RWPE1 (cell line): ENCODE data around the gene DNAJB6.

Experiments
- CTCF ChIA-PET: fragments of 350-600 bp; sonication (Branson Sonifier 250); formaldehyde crosslinking; extraction: SDS; loops from one replicate; lab custom pipeline; 2021; lab: Yijun Ruan, JAX
- POLR2A ChIA-PET: fragments of 400-600 bp; formaldehyde crosslinking; extraction: SDS; loops from one replicate; lab custom pipeline; 2020; ENCODE audit warnings: antibody characterized with exemption; ENCODE audit not compliant: low non-redundant PET; lab: Yijun Ruan, JAX
- DNase-seq: peaks from one replicate; pipeline ENCODE4 v3.0.0; 2012; ENCODE audit warnings: low spot score
- H3K27ac ChIP-seq: fragments of 450-650 bp; 2 replicates; pipeline ENCODE4 v1.5.1; 2017
- TF ChIP-seq, protein P1 (sequence below): fragments of 450-650 bp; conservative IDR thresholded peaks from 2 replicates; pipeline ENCODE4 v1.5.1; 2017; ENCODE audit warnings: low read depth, mild to moderate bottlenecking

DNAJB6 gene

DNA sequence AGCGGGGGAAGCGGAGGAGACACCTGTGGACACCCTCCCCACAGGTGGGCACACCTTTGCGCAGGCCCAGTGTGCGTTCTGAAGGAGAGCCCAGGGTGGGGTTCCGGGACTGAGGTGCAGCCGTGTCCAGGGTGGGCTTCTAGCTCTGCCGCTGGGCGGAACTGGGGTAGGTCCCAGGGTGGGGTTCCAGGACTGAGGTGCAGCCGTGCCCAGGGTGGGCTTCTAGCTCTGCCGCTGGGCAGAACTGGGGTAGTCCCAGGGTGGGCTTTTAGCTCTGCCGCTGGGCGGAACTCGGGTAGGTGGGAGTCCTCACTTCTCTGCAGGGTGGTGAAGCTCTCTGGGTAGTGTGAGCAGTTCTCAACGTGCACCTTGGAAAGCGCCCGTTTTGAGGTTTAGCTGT is 78.7 kb downstream of the DNAJB6 start:
- no peak overlapping the region for H3K27ac ChIP-seq
- ChIA-PET CTCF (no interaction called here), POLR2A (no interaction called here)
- DNase-seq = no peak
- TF ChIP-seq, protein P1, sequence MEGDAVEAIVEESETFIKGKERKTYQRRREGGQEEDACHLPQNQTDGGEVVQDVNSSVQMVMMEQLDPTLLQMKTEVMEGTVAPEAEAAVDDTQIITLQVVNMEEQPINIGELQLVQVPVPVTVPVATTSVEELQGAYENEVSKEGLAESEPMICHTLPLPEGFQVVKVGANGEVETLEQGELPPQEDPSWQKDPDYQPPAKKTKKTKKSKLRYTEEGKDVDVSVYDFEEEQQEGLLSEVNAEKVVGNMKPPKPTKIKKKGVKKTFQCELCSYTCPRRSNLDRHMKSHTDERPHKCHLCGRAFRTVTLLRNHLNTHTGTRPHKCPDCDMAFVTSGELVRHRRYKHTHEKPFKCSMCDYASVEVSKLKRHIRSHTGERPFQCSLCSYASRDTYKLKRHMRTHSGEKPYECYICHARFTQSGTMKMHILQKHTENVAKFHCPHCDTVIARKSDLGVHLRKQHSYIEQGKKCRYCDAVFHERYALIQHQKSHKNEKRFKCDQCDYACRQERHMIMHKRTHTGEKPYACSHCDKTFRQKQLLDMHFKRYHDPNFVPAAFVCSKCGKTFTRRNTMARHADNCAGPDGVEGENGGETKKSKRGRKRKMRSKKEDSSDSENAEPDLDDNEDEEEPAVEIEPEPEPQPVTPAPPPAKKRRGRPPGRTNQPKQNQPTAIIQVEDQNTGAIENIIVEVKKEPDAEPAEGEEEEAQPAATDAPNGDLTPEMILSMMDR = no peak

DNA sequence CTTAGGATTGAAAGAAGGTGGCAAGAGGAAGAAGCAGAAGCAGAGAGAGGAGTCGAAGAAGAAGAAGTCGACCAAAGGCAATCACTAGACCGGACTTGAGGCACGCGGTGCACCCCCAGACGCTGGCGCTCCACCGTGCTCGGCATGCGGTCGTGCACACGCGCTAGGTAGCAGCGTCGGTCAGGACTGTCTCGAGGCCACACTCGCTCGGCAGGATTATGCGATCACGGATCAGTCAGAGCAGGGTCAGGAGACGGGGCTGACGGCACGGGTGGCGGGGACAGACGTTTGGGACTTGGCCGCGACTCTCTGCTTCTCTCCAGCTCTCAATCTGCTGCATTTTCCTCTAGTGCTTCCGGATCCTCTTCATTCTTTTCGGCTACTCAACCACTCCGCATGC is 79.2 kb downstream of the DNAJB6 start:
- TF ChIP-seq, protein P1 = no peak
- POLR2A ChIA-PET = no interaction called here
- CTCF ChIA-PET = no interaction called here
- no peak overlapping the region for H3K27ac ChIP-seq
- DNase-seq = no peak

DNA sequence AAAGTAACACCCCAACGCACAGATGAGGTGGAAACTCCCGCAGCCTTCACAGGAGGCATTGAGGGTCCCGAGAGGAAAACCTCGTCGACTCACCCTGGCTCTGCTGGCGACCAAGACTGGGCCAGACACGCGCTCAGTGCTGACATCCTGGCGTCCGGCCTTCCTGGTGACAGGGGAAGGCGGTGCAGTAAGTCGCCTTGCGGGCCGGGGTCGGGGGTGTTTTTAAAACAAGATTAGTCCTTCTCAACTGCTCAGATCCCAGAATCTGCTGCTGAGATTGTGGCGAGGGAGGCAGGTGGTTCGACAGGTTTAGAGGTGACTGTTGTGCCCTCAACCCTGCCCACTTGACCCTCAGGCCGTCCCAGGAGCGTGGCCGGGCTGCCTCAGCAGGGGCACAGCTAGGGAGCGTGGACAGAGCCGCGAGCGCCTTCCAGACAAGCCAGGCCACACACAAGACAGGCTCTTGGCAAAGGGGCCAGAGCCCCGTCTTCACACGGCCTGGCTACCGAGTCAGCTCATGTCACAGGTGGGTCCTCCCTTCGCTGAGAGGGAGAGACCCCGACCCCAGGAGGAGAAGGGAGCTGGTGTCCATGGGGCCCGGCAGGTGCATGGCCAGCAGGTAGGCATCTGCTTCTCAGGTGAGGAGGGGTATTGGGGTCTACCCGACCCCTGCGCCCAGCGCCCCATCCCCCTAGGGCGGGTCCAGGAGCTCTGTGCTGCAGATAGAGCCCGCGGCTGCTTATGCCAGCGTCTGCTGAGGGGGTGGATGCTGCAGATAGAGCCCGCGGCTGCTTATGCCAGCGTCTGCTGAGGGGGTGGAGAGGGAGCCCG is 81.6 kb downstream of the DNAJB6 start:
- H3K27ac ChIP-seq = no peak overlapping the region
- DNase-seq = no peak
- ChIA-PET POLR2A (no interaction called here), CTCF (interaction anchor here (0.6 kb wide), 1 partner anchor 168 kb away, joined by 4 read pairs; no protein-coding TSS in a partner anchor)
- TF ChIP-seq, protein P1 = no peak

DNA sequence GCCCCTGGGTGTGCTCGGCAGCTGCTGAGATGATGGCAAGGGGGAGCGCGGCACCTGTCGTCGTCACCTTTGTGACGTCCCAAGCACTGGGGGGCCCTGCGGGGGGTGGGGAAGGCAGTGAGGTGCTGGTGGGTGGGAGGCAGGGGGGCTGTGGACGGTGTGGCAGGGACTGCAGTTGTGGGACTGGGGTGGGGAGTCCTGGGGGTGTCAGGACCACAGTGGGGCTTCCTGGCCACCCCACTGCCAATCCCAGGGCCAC is 82.2 kb downstream of the DNAJB6 start:
- TF ChIP-seq, protein P1 = no peak
- DNase-seq = no peak
- H3K27ac ChIP-seq = no peak overlapping the region
- ChIA-PET CTCF (no interaction called here), POLR2A (no interaction called here)

DNA sequence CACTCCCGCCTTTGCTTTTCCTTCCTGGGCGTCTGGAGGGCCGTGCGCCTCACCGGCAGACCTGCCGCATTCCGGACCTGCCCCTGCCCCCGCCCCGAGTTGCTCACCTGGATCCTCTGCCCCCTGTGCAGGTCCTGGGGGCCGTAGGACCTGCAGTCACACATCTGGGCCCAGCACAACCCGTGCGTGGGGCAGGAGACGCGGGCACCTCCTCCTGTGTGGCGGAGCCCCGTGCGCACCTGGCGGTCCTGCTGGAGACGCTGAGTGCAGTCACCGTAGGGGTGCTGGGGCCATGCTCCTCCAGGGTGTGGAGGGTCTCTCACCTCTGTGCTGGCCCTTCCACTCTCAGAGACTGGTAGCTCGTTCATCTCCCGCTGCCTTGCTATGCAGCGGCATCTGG is 85.5 kb downstream of the DNAJB6 start:
- no peak for DNase-seq
- TF ChIP-seq, protein P1 = no peak
- no peak overlapping the region for H3K27ac ChIP-seq
- POLR2A ChIA-PET = no interaction called here
- CTCF ChIA-PET = no interaction called here

DNA sequence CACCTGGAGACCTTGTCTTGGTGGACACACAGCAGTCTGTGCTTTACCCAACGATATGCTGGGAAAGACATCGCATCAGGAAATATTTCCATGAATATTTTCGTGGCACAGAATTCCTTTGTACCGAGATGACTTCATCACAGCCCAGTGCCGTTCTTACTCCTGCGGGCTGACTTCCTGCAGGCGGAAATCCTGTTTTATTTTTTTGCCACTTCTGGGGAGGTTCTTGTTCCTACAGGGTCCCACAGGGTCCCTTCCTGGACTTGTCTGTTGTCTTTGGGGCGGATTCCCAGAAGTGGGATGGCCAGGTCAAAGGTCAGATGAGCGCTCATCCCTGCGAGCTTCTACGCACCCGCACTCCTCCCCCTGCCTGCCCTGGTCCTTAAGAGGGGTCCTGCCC is 86.5 kb downstream of the DNAJB6 start:
- POLR2A ChIA-PET = no interaction called here
- no peak for DNase-seq
- CTCF ChIA-PET = no interaction called here
- no peak overlapping the region for H3K27ac ChIP-seq
- TF ChIP-seq, protein P1 = no peak
